Keratinocyte (primary cell): Measurements from ENCODE around the gene TRUB1.

Source experiments
- CTCF ChIP-seq, 3 experiments: IDR thresholded peaks in 1 of 3; conservative IDR thresholded peaks in 1 of 3; optimal IDR thresholded peaks in 1 of 3; 2 replicates in 2 of 3; 3 replicates in 1 of 3; pipeline versions ENCODE3 to v1.5.1; 2011; ENCODE audit warnings: low read length in 3 of 3, mild to moderate bottlenecking in 3 of 3, moderate library complexity in 2 of 3, control low read depth in 1 of 3, inconsistent platforms in 1 of 3; ENCODE audit not compliant: insufficient read depth in 2 of 3; ENCODE audit errors: extremely low read depth in 1 of 3
- EZH2 ChIP-seq: IDR thresholded peaks from one replicate; pipeline ENCODE4 v1.6.1; 2012; ENCODE audit warnings: inconsistent platforms, mild to moderate bottlenecking, low read length, moderate library complexity

GRCh38 chr10:114990586-114990985, 52.6 kb downstream of the TRUB1 start:
- TF ChIP-seq CTCF (optimal IDR thresholded peaks at IDR 0.05 in 1 of 3, IDR thresholded peaks at IDR 0.05 in 1 of 3, conservative IDR thresholded peaks at IDR 0.05 in 1 of 3; ENCODE audit: extremely low read depth in 1 of 3, insufficient read depth in 2 of 3, low read length in 3 of 3) (no peak), EZH2 (no peak)
